Activated T-cell treated with anti-CD3 and anti-CD28 coated beads, Interleukin-2, amount 50 U/mL, for 4 hours (primary cell): ENCODE data around the gene KATNBL1. TPM values are rescaled to one million over a fixed set of nuclear protein-coding genes. Genes with fewer than 3 reads are reported as not detected.
A peak's percentile ranks its signal among the peaks of the same experiment; 100 is the strongest.
"Not testable (repeated sequence)": the region's sequence is repeated elsewhere in the genome, so short reads cannot be mapped to it uniquely, and the experiment has no call there.

Experiments
- ATAC-seq, 2 donors: fragments of 200-7000 bp; cut with Tn5 transposase; one replicate each; pipeline ENCODE4 v1.10.0; 2021
- DNase-seq: peaks from one replicate; pipeline ENCODE4 v3.0.0-alpha.2; 2020
- H3K27me3 Mint-ChIP-seq: one replicate; pipeline ENCODE4 v1.8.0; 2021; ENCODE audit warnings: low read depth, mixed read lengths
- H3K36me3 Mint-ChIP-seq: one replicate; pipeline ENCODE4 v1.8.0; 2022; ENCODE audit warnings: mixed read lengths; ENCODE audit not compliant: insufficient read depth
- H3K4me1 Mint-ChIP-seq: one replicate; pipeline ENCODE4 v1.8.0; 2021; ENCODE audit warnings: low read depth, mixed read lengths
- H3K4me3 Mint-ChIP-seq: one replicate; pipeline ENCODE4 v1.8.0; 2021; ENCODE audit warnings: mild to moderate bottlenecking, moderate library complexity, mixed read lengths
- H3K9me3 Mint-ChIP-seq: one replicate; pipeline ENCODE4 v1.8.0; 2021; ENCODE audit warnings: mixed read lengths
- total RNA-seq, 3 donors: library from RNA; stranded (reverse); gene quantifications; one replicate each; pipeline ENCODE4 v1.2.1, GENCODE V29; 2021

The KATNBL1 gene
- total RNA-seq, 3 donors from 2014 or later = 30.8 to 35.1 (median 34.0) TPM

GRCh38 chr15:34223904-34224596 is 14.2 kb upstream of the KATNBL1 start:
- Mint-ChIP-seq H3K4me1 (peaks cover 18% of the 10 kb centered on the region), H3K36me3 (peaks cover 11% of the 10 kb centered on the region), H3K4me3 (peak overlapping the region; percentile 97), H3K27me3 (peaks cover under 1% of the 10 kb centered on the region), H3K9me3 (no peaks in the 10 kb centered on the region)
- ATAC-seq (peak in 1 of 2 donors; percentile 5), DNase-seq (no peak)

DNA sequence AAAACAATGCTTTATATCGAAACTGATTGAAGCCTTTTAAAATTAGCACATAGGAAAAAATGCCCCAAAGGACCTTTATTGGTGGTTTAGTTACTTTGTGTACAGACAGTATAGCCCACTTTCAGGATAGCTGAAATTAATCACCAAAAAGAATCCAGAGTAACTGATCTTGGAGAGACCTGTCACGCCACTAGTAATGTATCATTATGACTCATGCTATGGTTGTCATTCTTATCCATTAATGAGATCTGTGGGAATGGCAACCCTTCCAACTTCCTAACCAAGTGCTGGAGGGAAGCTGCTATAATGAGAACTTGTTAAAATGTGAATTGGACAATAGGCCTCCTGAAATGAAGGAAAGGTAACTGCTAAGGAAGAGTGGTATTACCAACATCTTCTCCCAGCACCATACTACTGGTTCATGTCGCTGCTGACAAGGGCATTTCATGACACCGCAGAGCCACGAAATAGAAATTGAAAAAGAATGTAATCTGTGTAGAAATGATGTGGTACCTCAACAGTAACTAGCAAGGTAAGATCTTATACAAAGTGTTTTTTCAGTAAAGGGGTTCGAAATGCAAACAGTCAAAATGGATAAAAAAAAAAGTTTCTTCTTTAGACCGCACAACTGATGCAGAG is 7.8 kb upstream of the KATNBL1 start:
- no peak for ATAC-seq
- Mint-ChIP-seq H3K4me1 (no peaks in the 10 kb centered on the region), H3K27me3 (peaks cover 2% of the 10 kb centered on the region), H3K9me3 (no peaks in the 10 kb centered on the region), H3K4me3 (no peak overlapping the region), H3K36me3 (no peaks in the 10 kb centered on the region)
- DNase-seq = no peak

DNA sequence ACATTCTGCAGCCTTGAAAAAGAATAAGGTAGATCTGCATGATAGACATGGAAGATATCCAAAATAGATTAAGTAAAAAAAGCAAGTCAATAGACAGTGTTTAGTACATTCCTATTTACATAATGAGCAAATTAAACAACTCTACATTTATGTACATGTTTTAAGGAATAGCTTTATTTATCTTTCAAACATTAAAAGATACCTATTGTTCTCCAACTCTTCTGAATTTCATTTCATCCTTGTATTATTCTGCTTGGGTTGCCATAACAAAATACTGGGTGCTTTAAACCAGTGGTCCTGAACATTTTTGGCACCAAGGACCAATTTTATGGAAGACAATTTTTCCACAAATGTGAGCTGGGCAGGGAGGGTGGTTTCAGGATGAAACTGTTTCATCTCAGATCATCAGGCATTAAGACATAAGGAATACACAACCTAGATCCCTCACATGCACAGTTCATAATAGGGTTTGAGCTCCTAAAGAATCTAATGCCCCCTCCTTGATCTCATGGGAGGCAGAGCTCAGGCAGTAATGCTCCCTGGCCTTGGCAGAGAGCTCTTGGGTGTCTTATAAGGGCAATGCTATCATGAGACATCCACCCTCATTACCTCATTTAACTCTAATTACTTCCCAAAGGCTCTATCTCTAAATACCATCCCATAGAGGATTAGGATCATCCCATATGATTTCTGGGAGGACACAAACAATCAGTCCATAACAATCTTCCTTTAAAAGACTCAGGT is 6.8 kb upstream of the KATNBL1 start:
- Mint-ChIP-seq H3K4me1 (no peaks in the 10 kb centered on the region), H3K36me3 (no peaks in the 10 kb centered on the region), H3K4me3 (no peak overlapping the region), H3K27me3 (peaks cover 2% of the 10 kb centered on the region), H3K9me3 (no peaks in the 10 kb centered on the region)
- DNase-seq = no peak
- no peak for ATAC-seq

GRCh38 chr15:34214135-34214534 is 4.2 kb upstream of the KATNBL1 start:
- no peak for ATAC-seq
- Mint-ChIP-seq H3K9me3 (no peaks in the 10 kb centered on the region), H3K4me3 (no peak overlapping the region), H3K36me3 (no peaks in the 10 kb centered on the region), H3K4me1 (peaks cover 1% of the 10 kb centered on the region), H3K27me3 (peaks cover 2% of the 10 kb centered on the region)
- DNase-seq = no peak

- Mint-ChIP-seq H3K4me3 (no peak overlapping the region), H3K36me3 (no peaks in the 10 kb centered on the region)
- no peak for ATAC-seq
These were observed 3.8 kb upstream of the KATNBL1 start for GRCh38 chr15:34213690-34214089.

DNA sequence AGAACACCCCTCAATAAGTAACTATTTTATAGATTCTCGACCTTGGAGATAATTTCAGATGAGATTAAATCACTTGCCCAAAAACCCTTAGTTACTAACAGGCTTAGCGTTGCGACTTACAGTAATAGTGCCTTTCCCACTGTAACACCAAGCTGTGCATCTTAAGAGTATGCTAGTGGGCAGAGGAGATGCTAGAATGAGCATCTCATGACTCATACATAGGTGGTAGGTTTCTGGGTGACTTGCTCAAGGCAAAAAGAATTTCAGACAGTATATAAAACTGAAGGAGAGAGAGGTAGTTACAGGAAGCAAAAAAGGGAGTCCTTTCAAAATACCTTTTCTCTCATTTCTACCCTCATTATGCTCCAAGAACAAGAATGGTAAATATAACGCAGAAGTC is 3.9 kb downstream of the KATNBL1 start:
- Mint-ChIP-seq H3K4me3 (no peak overlapping the region), H3K4me1 (peaks cover 28% of the 10 kb centered on the region), H3K9me3 (no peaks in the 10 kb centered on the region), H3K36me3 (peaks cover 12% of the 10 kb centered on the region), H3K27me3 (no peaks in the 10 kb centered on the region)
- DNase-seq (no peak), ATAC-seq (peak in 1 of 2 donors; percentile 20)

More at GRCh38 chr15:34213690-34214089, 3.8 kb upstream of the KATNBL1 start:
- Mint-ChIP-seq H3K4me1 (peaks cover 1% of the 10 kb centered on the region), H3K9me3 (no peaks in the 10 kb centered on the region), H3K27me3 (no peaks in the 10 kb centered on the region)
- DNase-seq = no peak

DNA sequence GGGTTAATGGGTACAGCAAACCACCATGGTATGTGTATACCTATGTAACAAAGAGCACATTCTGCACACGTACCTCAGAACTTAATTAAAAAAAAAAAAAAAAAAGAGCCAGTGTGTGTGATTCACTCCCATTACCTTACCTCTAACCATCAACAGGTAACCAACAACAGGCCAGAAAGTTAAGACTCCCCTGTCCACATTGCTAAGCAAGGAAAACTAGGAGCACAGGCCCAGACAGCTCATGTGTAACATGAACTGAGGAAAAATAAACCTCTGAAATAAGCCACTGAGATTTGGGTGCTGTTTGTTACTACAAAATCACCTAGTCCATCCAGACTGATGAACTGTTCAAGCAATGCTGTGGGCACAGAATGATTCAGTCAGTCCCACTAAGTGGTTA is 6.0 kb downstream of the KATNBL1 start:
- Mint-ChIP-seq H3K4me1 (peaks cover 28% of the 10 kb centered on the region), H3K27me3 (no peaks in the 10 kb centered on the region), H3K4me3 (no peak overlapping the region), H3K9me3 (no peaks in the 10 kb centered on the region), H3K36me3 (peaks cover 20% of the 10 kb centered on the region)
- ATAC-seq (no peak), DNase-seq (no peak)

- Mint-ChIP-seq H3K27me3 (no peaks in the 10 kb centered on the region), H3K36me3 (peaks cover 22% of the 10 kb centered on the region), H3K4me1 (peaks cover 25% of the 10 kb centered on the region), H3K4me3 (no peak overlapping the region), H3K9me3 (no peaks in the 10 kb centered on the region)
- ATAC-seq (no peak), DNase-seq (no peak)
These were observed 6.6 kb downstream of the KATNBL1 start for GRCh38 chr15:34203305-34203704.

- not testable (repeated sequence) for H3K36me3 Mint-ChIP-seq, ATAC-seq, H3K9me3 Mint-ChIP-seq, H3K4me3 Mint-ChIP-seq, H3K27me3 Mint-ChIP-seq, DNase-seq
- peaks cover 11% of the 10 kb centered on the region for H3K4me1 Mint-ChIP-seq
These were observed 16.6 kb downstream of the KATNBL1 start for GRCh38 chr15:34193272-34193671.

- no peaks in the 10 kb centered on the region for H3K27me3 Mint-ChIP-seq
- peaks cover 5% of the 10 kb centered on the region for H3K36me3 Mint-ChIP-seq
- no peak overlapping the region for H3K4me3 Mint-ChIP-seq
- H3K9me3 Mint-ChIP-seq = no peaks in the 10 kb centered on the region
- peaks cover 11% of the 10 kb centered on the region for H3K4me1 Mint-ChIP-seq
- ATAC-seq (no peak), DNase-seq (no peak)
These were observed 21.2 kb downstream of the KATNBL1 start for GRCh38 chr15:34188711-34189110.

DNA sequence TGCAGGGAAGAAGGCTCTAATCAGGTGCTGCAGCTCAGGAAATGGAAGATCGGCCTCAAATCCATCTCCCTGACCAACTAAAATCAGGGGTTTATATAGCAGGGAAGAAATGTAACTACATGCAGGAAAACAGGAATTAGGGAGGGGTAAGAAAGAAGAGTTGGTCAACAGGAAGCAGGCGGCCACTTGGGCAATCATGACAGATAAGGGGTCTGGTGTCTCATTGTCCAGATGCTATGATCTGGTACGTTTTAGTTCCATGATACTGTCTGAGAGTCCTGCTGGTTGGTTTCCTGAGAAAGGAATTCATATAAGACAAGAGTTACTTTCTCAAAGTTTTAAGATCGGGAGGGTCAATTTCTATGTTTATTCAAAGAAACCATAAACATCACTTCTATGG is 24.2 kb downstream of the KATNBL1 start:
- H3K4me1 Mint-ChIP-seq = peaks cover 10% of the 10 kb centered on the region
- ATAC-seq = no peak
- DNase-seq = no peak
- no peaks in the 10 kb centered on the region for H3K27me3 Mint-ChIP-seq
- no peak overlapping the region for H3K4me3 Mint-ChIP-seq
- no peaks in the 10 kb centered on the region for H3K9me3 Mint-ChIP-seq
- peaks cover 9% of the 10 kb centered on the region for H3K36me3 Mint-ChIP-seq

DNA sequence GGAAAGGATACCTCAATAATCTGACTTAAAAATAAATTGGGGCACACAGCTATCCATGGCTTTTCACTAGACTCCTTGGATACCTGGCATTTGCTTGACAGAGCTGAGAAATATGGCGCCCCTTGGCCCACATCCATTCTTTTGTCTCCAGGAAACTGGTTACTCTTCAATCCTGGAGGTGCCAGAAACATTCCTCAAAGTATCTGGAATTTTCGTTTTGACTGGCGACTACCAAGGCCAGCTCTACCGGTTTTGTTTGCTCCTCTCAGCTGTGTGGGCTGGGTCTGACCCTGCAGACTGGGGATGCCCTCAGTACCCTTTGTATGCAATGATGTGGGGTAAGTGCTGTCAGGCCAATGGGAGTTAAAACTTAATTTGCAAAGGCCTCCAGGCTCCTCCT is 27.0 kb downstream of the KATNBL1 start:
- Mint-ChIP-seq H3K4me1 (peaks cover 9% of the 10 kb centered on the region), H3K36me3 (peaks cover 14% of the 10 kb centered on the region), H3K27me3 (no peaks in the 10 kb centered on the region), H3K4me3 (no peak overlapping the region), H3K9me3 (no peaks in the 10 kb centered on the region)
- ATAC-seq (no peak), DNase-seq (no peak)

- peaks cover 9% of the 10 kb centered on the region for H3K4me1 Mint-ChIP-seq
- peaks cover 8% of the 10 kb centered on the region for H3K9me3 Mint-ChIP-seq
- H3K27me3 Mint-ChIP-seq = no peaks in the 10 kb centered on the region
- H3K36me3 Mint-ChIP-seq = peaks cover 15% of the 10 kb centered on the region
- DNase-seq (no peak), ATAC-seq (no peak)
- H3K4me3 Mint-ChIP-seq = no peak overlapping the region
These were observed 30.7 kb downstream of the KATNBL1 start for GRCh38 chr15:34179234-34179633.

GRCh38 chr15:34165987-34166573 is 43.8 kb downstream of the KATNBL1 start:
- H3K4me3 Mint-ChIP-seq, DNase-seq, ATAC-seq, H3K27me3 Mint-ChIP-seq: not testable (repeated sequence)
- H3K36me3 Mint-ChIP-seq = peaks cover 47% of the 10 kb centered on the region
- peaks cover 22% of the 10 kb centered on the region for H3K9me3 Mint-ChIP-seq
- H3K4me1 Mint-ChIP-seq = peaks cover 22% of the 10 kb centered on the region
